Loucy (cell line): ENCODE results near the gene IFT88.

Experiments used
- EZH2phosphoT487 ChIP-seq: fragments of 200-600 bp; IDR thresholded peaks from 2 replicates; pipeline ENCODE4 v1.6.1; 2018; ENCODE audit warnings: antibody characterized with exemption, mild to moderate bottlenecking, moderate library complexity, borderline replicate concordance
- TF ChIP-seq, protein P1 (sequence below): fragments of 200-600 bp; sonication (generic); conservative IDR thresholded peaks from 2 replicates; pipeline ENCODE4 v1.5.1; 2014; ENCODE audit warnings: mild to moderate bottlenecking, antibody characterized with exemption, low read length

GRCh38 chr13:20592606-20593005, 25.6 kb downstream of the IFT88 start:
- TF ChIP-seq, protein P1, sequence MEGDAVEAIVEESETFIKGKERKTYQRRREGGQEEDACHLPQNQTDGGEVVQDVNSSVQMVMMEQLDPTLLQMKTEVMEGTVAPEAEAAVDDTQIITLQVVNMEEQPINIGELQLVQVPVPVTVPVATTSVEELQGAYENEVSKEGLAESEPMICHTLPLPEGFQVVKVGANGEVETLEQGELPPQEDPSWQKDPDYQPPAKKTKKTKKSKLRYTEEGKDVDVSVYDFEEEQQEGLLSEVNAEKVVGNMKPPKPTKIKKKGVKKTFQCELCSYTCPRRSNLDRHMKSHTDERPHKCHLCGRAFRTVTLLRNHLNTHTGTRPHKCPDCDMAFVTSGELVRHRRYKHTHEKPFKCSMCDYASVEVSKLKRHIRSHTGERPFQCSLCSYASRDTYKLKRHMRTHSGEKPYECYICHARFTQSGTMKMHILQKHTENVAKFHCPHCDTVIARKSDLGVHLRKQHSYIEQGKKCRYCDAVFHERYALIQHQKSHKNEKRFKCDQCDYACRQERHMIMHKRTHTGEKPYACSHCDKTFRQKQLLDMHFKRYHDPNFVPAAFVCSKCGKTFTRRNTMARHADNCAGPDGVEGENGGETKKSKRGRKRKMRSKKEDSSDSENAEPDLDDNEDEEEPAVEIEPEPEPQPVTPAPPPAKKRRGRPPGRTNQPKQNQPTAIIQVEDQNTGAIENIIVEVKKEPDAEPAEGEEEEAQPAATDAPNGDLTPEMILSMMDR: no peak
- no peak for TF ChIP-seq EZH2phosphoT487
